Left ventricle myocardium inferior (tissue), 1 donor: ENCODE measurements around the gene RCAN2. TPM values are rescaled to one million over a fixed set of nuclear protein-coding genes. Genes with fewer than 3 reads are reported as not detected.

Source experiments
- DNase-seq: peaks from one replicate; pipeline ENCODE4 v3.0.0-alpha.2; 2020
- H3K27ac ChIP-seq: fragments of 200-600 bp; replicated peaks from 2 replicates; pipeline ENCODE4 v1.8.0; 2021
- H3K27me3 ChIP-seq: fragments of 200-600 bp; 2 replicates; pipeline ENCODE4 v1.8.0; 2021; ENCODE audit warnings: low read depth
- H3K36me3 ChIP-seq: fragments of 200-600 bp; 2 replicates; pipeline ENCODE4 v1.8.0; 2021
- H3K4me1 ChIP-seq: fragments of 200-600 bp; 2 replicates; pipeline ENCODE4 v1.8.0; 2021
- H3K4me3 ChIP-seq: fragments of 200-600 bp; 2 replicates; pipeline ENCODE4 v1.8.0; 2021; ENCODE audit warnings: mild to moderate bottlenecking, moderate library complexity
- H3K9me3 ChIP-seq: fragments of 200-600 bp; replicated peaks from 2 replicates; pipeline ENCODE4 v1.8.0; 2021
- intact Hi-C: fragments of 100-400 bp; cut with micrococcal nuclease; formaldehyde crosslinking; loops from one replicate; pipeline ENCODE4 v1.11.0; 2022
- total RNA-seq: library from RNA; stranded (reverse); fragmentation: NEBNext Ultra II Directional; extraction: Animal tissue kit (Norgen Biotek cat#: 25700); gene quantifications from one replicate; pipeline ENCODE4 v1.2.1, GENCODE V29; 2021
- TF ChIP-seq, protein P1 (sequence below): fragments of 200-600 bp; IDR thresholded peaks from 2 replicates; pipeline ENCODE4 v1.8.0; 2021; ENCODE audit warnings: antibody characterized with exemption, mild to moderate bottlenecking, borderline replicate concordance
- donor health status: DM: no; HTN: yes; CAD: no; lungs with severe emphysema.

RCAN2 gene
- total RNA-seq, 1 donor from 2014 or later = 312 TPM

DNA sequence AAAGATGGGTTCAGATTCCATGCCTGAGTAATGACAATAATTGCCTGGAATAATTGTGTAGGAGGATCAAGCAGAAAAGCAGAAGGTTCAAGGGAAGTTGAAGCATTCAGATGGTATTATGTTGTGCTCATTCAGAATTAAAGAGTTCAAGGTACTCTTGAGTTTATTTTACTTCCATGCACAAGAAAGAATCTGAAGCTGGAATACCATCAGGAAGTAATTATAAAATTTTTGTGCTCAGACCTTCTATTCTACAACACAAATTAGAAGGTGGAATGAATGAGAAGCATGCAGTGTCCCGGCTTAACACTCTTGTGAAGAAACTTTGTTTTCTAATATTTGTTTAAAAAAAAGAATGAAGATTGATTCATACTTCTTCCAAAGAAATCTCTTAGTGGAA, 181.1 kb downstream of the RCAN2 start:
- no peak for DNase-seq
- Histone ChIP-seq H3K9me3 (no peaks in the 10 kb centered on the region), H3K4me3 (no peak overlapping the region), H3K36me3 (no peaks in the 10 kb centered on the region), H3K27me3 (no peaks in the 10 kb centered on the region), H3K27ac (no peak overlapping the region), H3K4me1 (peaks cover 54% of the 10 kb centered on the region)
- TF ChIP-seq, protein P1, sequence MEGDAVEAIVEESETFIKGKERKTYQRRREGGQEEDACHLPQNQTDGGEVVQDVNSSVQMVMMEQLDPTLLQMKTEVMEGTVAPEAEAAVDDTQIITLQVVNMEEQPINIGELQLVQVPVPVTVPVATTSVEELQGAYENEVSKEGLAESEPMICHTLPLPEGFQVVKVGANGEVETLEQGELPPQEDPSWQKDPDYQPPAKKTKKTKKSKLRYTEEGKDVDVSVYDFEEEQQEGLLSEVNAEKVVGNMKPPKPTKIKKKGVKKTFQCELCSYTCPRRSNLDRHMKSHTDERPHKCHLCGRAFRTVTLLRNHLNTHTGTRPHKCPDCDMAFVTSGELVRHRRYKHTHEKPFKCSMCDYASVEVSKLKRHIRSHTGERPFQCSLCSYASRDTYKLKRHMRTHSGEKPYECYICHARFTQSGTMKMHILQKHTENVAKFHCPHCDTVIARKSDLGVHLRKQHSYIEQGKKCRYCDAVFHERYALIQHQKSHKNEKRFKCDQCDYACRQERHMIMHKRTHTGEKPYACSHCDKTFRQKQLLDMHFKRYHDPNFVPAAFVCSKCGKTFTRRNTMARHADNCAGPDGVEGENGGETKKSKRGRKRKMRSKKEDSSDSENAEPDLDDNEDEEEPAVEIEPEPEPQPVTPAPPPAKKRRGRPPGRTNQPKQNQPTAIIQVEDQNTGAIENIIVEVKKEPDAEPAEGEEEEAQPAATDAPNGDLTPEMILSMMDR = no peak
- intact Hi-C loops = no loop called here

DNA sequence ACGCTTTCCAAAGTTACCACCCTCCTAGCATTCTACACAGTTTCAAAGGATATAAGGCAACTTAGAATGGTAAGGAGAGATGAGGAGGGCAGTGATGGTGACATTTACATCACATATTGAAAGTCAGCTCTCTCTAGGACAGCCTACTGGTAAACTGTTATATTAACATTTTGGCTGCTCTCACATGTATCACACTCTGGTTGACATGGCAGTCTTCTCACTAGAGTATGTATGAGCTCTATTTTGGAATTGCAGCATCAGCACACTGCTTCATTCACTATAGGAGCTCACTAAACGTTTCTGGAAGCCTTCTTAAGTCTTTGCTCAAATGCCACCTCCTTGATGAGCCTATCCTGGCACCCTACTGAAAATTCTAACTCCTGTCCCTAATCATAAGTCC, 184.8 kb downstream of the RCAN2 start:
- DNase-seq = no peak
- TF ChIP-seq, protein P1 = no peak
- H3K4me3 ChIP-seq = no peak overlapping the region
- intact Hi-C loops = no loop called here
- H3K4me1 ChIP-seq = peaks cover 45% of the 10 kb centered on the region
- H3K27ac ChIP-seq = no peak overlapping the region
- H3K36me3 ChIP-seq = no peaks in the 10 kb centered on the region
- no peaks in the 10 kb centered on the region for H3K9me3 ChIP-seq
- H3K27me3 ChIP-seq = no peaks in the 10 kb centered on the region

DNA sequence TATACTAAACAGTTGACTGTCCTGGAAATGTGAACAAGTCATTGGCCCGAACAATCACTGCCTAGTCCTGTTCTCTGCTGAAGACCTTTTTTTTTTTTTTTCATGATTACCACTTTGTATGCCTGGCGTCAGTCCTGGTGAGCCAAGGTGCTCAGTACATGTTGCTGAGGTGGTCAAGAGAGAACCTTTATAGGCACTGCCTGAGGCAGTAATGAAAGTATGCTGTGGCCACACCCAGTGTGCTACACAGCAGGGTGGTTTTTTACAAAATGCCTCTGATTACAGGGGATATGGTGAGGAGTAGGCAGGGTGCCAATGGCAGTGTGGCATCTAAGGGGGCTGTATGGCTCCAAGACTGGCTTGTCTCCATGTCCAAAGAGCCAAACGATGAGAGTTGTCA, 185.4 kb downstream of the RCAN2 start:
- H3K4me3 ChIP-seq = no peak overlapping the region
- TF ChIP-seq, protein P1 = no peak
- no peak overlapping the region for H3K27ac ChIP-seq
- no peaks in the 10 kb centered on the region for H3K36me3 ChIP-seq
- H3K4me1 ChIP-seq = peaks cover 44% of the 10 kb centered on the region
- intact Hi-C loops = no loop called here
- H3K9me3 ChIP-seq = no peaks in the 10 kb centered on the region
- DNase-seq = no peak
- H3K27me3 ChIP-seq = no peaks in the 10 kb centered on the region

DNA sequence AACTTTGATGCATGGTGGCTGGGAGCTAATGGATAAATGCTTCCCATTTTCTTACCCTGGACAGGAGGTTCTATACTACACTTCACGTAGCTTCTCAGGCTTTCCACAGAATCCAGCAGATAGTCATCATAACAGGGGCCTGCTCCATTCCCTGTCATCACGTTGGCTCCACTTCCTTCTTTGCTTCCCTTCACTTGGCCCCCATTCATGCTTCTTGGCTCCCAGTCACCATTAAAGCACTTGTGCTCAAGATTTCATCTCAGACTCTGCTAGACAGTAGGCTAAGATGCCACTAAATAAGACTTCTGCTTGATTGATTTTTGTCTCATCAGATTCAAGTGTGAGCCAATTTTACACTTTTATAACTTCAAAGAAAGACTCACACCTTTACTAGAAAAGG, 186.0 kb downstream of the RCAN2 start:
- intact Hi-C loops = no loop called here
- no peak for DNase-seq
- H3K4me3 ChIP-seq = no peak overlapping the region
- H3K9me3 ChIP-seq = no peaks in the 10 kb centered on the region
- H3K4me1 ChIP-seq = peaks cover 43% of the 10 kb centered on the region
- TF ChIP-seq, protein P1 = no peak
- no peak overlapping the region for H3K27ac ChIP-seq
- H3K27me3 ChIP-seq = no peaks in the 10 kb centered on the region
- H3K36me3 ChIP-seq = no peaks in the 10 kb centered on the region

DNA sequence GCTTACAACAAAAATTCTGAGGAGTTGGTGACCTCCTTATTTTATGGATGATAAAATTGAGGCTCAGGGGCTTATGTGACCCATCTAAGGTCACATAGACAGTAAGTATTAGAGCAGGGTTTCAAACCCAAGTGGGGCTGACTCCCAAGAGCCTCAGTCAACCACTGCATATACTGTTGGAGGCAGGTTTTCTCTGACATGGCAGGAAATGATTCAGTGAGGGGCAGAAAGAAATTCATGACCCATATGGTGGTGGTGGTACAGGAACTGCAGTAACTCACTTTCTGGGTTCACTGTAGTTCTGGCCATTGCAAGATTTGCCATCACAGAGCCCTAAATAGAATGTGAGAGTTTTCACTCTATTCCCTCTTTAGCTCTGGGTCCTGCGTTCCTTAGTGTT, 188.4 kb downstream of the RCAN2 start:
- no peaks in the 10 kb centered on the region for H3K27me3 ChIP-seq
- no peak for DNase-seq
- peaks cover 5% of the 10 kb centered on the region for H3K9me3 ChIP-seq
- H3K4me1 ChIP-seq = peaks cover 45% of the 10 kb centered on the region
- TF ChIP-seq, protein P1 = no peak
- no peaks in the 10 kb centered on the region for H3K36me3 ChIP-seq
- intact Hi-C loops = no loop called here
- H3K27ac ChIP-seq = no peak overlapping the region
- no peak overlapping the region for H3K4me3 ChIP-seq

DNA sequence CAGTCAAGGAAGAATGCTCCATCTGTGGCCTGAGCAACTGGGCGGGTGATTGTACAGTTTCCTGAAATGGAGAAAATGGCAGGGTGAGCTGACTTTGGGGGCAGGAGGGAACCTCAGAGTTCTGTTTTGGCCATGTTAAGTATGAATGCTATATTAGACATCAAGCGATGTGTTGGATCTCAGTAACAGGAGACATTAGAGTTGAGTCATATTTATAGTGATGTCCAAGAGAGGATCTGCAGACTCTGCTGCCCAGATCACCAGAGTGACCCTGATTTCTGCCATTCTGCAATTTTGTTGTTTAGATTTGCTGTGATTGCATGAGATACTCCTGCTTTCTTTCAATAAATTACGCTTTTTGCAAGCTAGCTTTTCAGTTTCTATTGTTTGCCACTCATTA, 189.1 kb downstream of the RCAN2 start:
- Histone ChIP-seq H3K9me3 (peaks cover 5% of the 10 kb centered on the region), H3K27ac (peak overlapping the region; percentile 7), H3K36me3 (no peaks in the 10 kb centered on the region), H3K4me3 (no peak overlapping the region), H3K4me1 (peaks cover 48% of the 10 kb centered on the region), H3K27me3 (no peaks in the 10 kb centered on the region)
- intact Hi-C loops = no loop called here
- DNase-seq = no peak
- TF ChIP-seq, protein P1 = no peak
